Stimulated activated CD4-positive, alpha-beta T cell treated with anti-CD3 and anti-CD28 coated beads, Interleukin-2, amount 100 ng/mL, for 24 hours (primary cell): Measurements from ENCODE around the gene SLC5A3.

Source experiments
- DNase-seq, 2 donors: peaks; one replicate each; pipeline ENCODE4 v3.0.0-alpha.2; 2020

The SLC5A3 gene

DNA sequence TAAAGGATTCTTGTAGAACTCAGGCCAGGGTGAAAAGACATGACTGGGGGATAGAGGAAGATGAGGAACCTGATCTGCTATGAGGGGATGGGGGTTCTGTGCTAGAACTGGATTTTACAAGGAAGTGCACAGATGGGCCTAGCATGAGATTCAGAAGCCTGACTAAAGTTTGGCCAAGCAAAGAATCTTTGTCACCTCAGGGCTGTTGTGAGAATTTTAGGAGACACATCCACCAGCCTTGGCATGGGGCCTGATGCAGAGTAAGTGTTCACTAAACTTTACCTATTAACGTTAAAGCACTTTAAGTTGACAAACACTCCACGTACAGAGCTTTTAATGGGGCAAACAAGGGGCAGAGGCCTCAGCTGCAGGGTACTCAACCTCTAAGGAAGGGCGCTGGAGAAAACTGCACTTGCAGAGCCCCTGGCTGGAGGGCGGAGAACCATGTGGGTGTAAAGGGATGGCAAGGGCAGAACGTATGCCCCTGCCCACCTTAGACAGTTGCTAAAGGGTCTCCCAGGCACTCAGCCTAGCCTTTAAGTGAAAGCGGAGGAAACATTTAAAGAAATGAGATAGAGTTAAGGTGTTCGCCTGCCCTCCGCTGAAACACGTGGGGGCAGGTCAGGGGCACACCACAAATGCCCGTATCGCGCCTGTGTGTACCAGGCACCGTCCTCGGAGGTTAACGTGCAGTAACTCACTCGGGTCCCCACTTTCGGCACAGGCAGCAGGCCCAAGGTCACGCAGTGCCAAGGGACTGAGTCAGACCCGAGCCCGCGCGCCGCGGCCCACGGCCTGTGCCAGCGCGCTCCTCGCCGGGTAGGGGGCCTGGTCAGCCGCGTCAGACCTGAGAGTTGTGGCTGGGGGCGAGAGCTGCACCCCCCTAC, 990 bp upstream of the SLC5A3 start:
- peak in 1 of 2 donors; percentile 20 for DNase-seq

DNA sequence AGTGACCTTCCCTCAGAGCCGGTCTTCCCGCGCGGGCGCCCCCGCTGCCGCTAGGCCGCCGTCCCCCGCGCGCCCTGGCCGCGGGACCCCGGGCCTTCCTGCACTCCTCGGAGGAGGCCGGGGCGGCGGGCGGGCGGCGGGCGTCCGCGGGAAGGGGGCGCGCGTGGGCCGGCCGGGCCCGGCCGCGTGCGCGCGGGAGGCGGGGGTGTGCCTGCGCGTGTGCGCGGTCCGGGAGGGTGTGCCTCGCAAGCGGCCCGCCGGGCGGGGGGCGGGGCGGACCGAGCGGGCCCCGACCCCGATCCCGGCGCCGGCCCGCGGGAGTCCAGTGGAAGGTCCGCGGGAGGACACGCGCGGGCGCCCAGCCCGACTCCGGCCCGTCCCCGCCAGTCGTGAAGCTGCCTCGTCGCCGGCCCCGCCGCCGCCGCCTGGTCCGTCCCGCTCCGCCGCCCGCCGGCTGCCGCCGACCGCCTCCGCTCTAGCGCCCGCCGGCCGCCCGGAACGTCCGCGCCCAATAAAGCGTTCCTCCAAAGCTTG, 438 bp downstream of the SLC5A3 start:
- peak; percentile 36 to 47 for DNase-seq

- DNase-seq, result peak in 1 of 2 donors; percentile 27
Observed at GRCh38 chr21:34074283-34075090, 1.1 kb downstream of the SLC5A3 start.

DNA sequence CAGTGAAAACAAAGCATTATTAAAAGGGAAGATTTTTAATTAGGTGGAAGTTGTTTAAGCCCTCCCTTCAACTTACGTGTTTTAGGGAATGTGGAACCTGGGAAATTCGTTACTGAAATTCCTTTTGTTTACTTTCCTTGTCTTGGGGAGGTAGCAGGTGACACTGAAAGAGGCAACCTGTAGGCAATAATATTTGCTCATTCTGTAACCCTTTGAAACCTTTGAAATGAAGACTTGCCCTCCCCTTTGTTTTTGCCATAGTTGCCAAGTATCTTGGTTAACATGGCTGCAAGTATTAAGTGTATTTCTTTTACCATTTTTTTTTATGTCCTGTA, 1.7 kb downstream of the SLC5A3 start:
- DNase-seq, result no peak

DNA sequence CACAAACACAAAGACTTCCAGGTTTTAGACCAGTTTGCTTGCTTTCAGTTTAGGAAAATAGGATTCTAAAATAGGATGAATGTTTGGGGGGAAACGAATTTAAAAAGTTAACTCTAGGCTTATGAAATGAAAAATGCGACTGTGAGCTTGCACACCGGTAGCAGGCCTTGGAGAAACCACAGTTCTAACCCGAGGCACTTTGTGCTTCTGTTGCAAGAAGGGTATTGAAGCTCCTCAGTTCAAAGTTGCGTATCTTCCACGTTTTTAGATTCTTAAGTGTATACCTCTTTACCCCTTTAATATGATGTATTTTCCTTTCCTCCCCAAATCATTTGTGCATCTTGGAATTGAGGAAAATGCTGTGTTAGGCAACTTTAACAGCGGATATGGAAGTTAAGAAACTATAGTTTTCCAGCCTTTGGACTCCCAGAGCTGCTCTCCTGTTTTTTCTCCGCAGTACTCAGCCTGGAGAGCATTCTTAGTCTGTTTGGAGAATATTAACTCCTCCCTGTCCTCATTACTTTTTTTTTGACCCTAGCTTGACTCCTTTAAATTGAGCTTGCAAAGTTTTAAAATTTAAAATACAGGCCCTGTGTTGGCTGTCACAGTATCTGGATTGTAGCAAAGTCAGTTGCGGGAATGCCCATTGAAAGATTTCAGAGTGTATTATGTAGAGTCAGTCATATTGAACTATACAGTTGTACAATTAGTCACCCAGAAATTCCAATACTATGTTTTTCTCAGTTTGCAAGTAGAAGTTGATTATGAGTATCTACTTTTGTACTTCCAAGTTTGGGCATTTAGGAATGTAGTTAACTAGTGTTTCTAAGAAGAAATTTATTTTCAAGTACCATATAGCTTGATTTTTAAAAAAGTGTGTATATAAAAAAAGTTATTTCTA, 2.6 kb downstream of the SLC5A3 start:
- no peak for DNase-seq

GRCh38 chr21:34076835-34077234, 3.5 kb downstream of the SLC5A3 start:
- DNase-seq, result no peak

- no peak for DNase-seq
Observed at GRCh38 chr21:34077888-34078287, 4.5 kb downstream of the SLC5A3 start.

- no peak for DNase-seq
Observed at GRCh38 chr21:34078915-34079314, 5.5 kb downstream of the SLC5A3 start.

- DNase-seq, result no peak
Observed at GRCh38 chr21:34080710-34081109, 7.3 kb downstream of the SLC5A3 start.

DNA sequence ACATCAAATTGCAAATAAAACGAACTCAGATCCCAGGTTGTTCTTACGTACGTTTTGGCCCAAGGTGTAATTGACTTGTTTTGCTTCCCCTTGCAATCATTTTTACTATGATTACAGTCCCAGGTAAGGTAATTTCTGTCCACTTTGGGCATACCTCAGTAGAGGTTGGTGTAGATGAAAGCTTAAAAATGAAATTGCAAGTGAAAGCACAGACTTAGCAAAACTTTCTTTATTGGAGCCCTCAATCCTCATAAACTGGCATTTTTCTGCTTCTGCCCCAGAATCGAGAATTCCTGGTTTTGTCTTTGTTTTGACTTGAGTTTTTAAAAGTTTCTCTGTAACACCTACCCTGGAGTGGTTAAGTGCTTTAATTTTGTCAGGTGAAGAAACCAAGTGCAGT, 9.4 kb downstream of the SLC5A3 start:
- DNase-seq, result no peak

GRCh38 chr21:34083357-34083756, 10.0 kb downstream of the SLC5A3 start:
- DNase-seq, result no peak

DNA sequence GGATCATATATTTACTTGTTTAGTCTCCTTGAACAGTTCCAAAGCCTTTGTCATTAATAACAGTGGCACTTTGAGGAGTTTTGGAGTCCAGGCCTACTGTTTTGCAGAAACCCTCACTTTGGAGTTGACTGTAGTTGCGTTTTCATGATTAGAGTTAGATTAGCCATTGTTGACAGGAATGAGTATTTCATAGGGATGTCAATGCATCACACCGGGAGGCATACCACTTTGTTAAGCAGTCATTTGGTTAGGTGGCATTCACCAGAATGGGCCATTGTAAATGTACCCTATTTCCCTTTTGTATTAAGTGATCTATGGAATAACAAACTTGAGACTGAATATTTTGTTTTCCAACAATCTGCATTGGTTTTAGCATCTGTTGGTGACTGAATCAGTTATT, 11.8 kb downstream of the SLC5A3 start:
- DNase-seq, result no peak

DNA sequence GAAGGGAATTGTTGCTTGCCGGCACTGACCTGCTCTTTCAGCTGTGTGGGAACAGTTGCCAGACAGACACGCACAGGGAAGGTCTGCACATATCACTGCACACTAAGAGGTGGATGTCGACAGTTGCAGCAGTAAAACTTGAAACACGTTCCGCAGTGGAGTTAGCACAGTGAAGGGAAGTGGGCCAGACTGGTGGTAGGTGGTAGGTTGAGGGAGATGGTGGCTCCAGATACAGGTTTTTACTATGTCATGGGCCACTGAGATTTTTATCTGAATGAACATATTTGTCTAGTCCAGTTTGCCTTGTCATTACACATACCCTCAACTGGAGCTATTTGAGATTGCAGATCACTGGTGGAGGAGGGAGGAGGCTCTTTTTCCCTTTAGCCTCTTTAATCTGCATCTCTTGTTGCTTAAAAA, 13.5 kb downstream of the SLC5A3 start:
- no peak for DNase-seq

GRCh38 chr21:34088752-34089151, 15.4 kb downstream of the SLC5A3 start:
- no peak for DNase-seq

DNA sequence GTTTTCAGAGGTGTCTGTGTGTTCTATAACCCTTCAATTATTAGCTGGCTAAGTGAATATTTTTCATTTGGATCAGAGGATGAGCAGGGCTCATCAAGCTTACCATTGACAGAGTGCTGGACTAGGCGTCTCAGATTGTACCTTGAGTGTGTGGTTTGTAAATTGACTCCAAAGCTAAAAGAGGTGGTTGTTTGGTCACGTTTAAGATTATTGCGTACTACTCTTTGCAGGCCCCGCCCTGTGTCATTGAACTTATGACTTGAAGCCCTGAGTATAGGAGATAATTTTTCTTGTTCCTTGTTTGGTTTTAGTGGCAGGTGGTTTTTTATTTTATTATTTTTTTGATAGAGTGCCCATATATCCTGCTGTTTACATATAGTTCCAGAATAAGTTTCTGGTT, 17.7 kb downstream of the SLC5A3 start:
- no peak for DNase-seq

DNA sequence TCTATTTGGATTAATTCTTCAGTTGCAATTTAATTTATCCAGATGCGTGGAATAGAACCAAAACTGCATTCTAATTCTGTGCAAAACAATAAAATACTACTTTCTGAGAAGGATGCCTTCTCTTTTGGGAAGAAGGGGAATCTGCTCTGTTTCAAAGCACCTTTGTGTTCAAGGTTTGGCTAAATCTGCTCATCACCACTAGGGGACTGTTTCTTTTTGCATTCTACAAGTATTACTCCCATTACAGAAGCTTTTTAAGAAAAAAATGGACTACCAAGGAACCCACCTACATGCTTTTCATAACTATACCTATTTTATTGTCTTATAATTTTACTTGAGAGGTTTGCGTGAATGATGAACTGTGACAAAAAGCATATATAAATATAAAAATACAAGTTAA, 18.2 kb downstream of the SLC5A3 start:
- no peak for DNase-seq

DNA sequence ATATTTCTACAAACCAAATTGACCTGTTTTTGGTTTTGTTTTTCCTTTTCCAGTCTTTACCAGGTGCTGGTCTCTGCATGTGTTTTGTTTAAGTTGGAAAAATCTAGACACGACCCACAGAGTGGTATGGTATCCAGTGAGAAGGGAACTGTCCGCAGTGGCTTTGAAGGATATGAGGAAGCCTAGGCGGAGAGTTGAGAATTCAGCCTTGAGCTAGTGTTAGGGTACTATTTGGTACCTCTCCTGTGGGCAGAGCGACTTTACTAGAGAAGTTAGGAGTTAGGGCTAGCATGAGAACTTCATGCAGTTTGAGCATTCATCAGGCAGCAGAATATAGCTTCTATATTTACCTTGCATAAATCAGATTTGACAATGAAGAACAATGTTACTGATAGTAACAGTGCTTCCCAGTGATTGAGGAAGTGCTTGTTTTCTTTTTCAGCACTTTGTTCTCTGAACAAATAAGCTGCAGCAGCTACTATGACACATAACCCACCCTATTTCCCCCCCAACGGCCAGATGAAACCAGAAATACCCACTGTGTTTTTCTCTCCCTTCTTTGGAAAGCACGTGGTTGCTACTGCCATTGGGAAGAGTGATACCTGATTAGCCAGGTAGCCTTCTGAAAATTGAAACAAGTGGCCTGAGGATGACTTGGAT, 19.0 kb downstream of the SLC5A3 start:
- no peak for DNase-seq

- DNase-seq, result no peak
Observed at GRCh38 chr21:34093083-34093482, 19.7 kb downstream of the SLC5A3 start.

DNA sequence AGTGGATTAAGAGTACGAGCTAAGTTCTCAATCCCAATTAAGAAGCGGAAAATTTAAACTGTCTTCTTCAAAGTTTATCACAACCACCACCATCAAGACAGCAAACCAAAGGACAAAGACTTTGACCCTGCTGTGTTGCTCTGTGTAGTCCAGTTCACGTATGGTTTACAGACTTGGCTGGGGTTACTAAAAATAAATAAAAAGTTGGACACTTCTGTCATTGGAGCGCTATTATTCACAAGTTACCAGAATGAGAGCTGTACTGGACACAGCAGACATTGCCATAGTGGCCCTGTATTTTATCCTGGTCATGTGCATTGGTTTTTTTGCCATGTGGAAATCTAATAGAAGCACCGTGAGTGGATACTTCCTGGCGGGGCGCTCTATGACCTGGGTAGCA, 21.6 kb downstream of the SLC5A3 start:
- DNase-seq, result no peak

GRCh38 chr21:34097442-34097841, 24.1 kb downstream of the SLC5A3 start:
- no peak for DNase-seq

DNA sequence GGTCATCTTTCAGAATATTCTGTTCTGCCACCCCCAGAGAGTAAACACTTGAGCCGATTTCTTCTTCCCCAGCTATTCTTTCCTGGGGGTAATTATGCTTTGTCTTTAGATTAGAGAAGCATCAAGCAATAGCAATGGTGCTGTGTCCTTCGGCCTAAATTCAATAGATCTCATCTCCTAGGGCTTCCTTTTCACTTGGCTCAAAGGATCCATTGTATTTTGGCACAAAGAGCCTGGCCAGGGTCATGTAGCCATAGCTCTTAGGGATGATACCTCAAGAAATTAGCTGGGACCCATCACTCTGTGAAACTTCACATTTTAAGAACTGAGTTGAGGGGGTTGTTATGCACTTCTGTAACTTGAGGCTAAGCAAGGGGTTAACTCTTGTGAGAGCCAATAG, 27.0 kb downstream of the SLC5A3 start:
- no peak for DNase-seq

GRCh38 chr21:34100790-34101189, 27.4 kb downstream of the SLC5A3 start:
- no peak for DNase-seq
